WTC11 (cell line): ENCODE results near the gene GID8. TPM values are rescaled to one million over a fixed set of nuclear protein-coding genes. Genes with fewer than 3 reads are reported as not detected.

Source experiments
- ATAC-seq: fragments of 200-7000 bp; cut with Tn5 transposase; 2 replicates; pipeline ENCODE4 v1.10.0; 2021; ENCODE audit warnings: mild to moderate bottlenecking, moderate library complexity
- CTCF ChIA-PET: fragments of 300-600 bp; sonication (Branson Sonifier 250); formaldehyde crosslinking; loops from one replicate; lab custom pipeline; 2021; ENCODE audit warnings: antibody characterized with exemption; lab: Charles Lee
- POLR2A ChIA-PET: fragments of 350-600 bp; sonication (Branson Sonifier 250); formaldehyde crosslinking; loops from one replicate; lab custom pipeline; 2021; ENCODE audit warnings: antibody characterized with exemption; lab: Charles Lee
- DNase-seq: peaks from one replicate; pipeline ENCODE4 v3.0.0; 2021; ENCODE audit warnings: low spot score
- H3K27ac Mint-ChIP-seq: 2 replicates; pipeline ENCODE4 v1.8.0; 2021; ENCODE audit warnings: mixed read lengths
- H3K27me3 Mint-ChIP-seq: 2 replicates; pipeline ENCODE4 v1.8.0; 2021; ENCODE audit warnings: low read depth, mild to moderate bottlenecking, moderate library complexity, mixed read lengths
- H3K36me3 Mint-ChIP-seq: 2 replicates; pipeline ENCODE4 v1.8.0; 2021; ENCODE audit warnings: mixed read lengths
- H3K4me1 Mint-ChIP-seq: 2 replicates; pipeline ENCODE4 v1.8.0; 2022; ENCODE audit warnings: mixed read lengths
- H3K4me3 Mint-ChIP-seq: 2 replicates; pipeline ENCODE4 v1.8.0; 2021; ENCODE audit warnings: mild to moderate bottlenecking, moderate library complexity, mixed read lengths
- H3K9me3 Mint-ChIP-seq: 2 replicates; pipeline ENCODE4 v1.8.0; 2021; ENCODE audit warnings: mixed read lengths
- CTCF ChIP-seq: fragments of 200-600 bp; IDR thresholded peaks from 2 replicates; pipeline ENCODE4 v1.8.0; 2022; ENCODE audit warnings: antibody characterized with exemption
- FOXK1 ChIP-seq: sonication (generic); formaldehyde crosslinking; IDR thresholded peaks from 2 replicates; pipeline ENCODE4 v1.8.0; 2022; ENCODE audit warnings: mild to moderate bottlenecking, moderate library complexity, missing genetic modification reagents
- FOXP1 ChIP-seq: sonication (generic); formaldehyde crosslinking; IDR thresholded peaks from 2 replicates; pipeline ENCODE4 v1.8.0; 2022; ENCODE audit warnings: missing genetic modification reagents, mild to moderate bottlenecking, moderate library complexity, borderline replicate concordance
- FOXP4 ChIP-seq: sonication (generic); formaldehyde crosslinking; IDR thresholded peaks from 2 replicates; pipeline ENCODE4 v1.8.0; 2022; ENCODE audit warnings: mild to moderate bottlenecking, missing genetic modification reagents
- GABPB1 ChIP-seq: sonication (generic); formaldehyde crosslinking; IDR thresholded peaks from 2 replicates; pipeline ENCODE4 v1.8.1; 2023; ENCODE audit warnings: mild to moderate bottlenecking, missing genetic modification reagents
- JAZF1 ChIP-seq: fragments of 250-450 bp; sonication (Bioruptor Pico); IDR thresholded peaks from 2 replicates; pipeline ENCODE4 v1.9.0; 2021; ENCODE audit warnings: moderate library complexity, mild to moderate bottlenecking, inconsistent platforms
- MAX ChIP-seq: sonication (generic); formaldehyde crosslinking; IDR thresholded peaks from 2 replicates; pipeline ENCODE4 v1.8.0; 2022; ENCODE audit warnings: mild to moderate bottlenecking, missing genetic modification reagents
- PRDM15 ChIP-seq: sonication (generic); formaldehyde crosslinking; IDR thresholded peaks from 2 replicates; pipeline ENCODE4 v1.8.0; 2022; ENCODE audit warnings: missing genetic modification reagents
- TEAD1 ChIP-seq: sonication (generic); formaldehyde crosslinking; IDR thresholded peaks from 2 replicates; pipeline ENCODE4 v1.8.0; 2022; ENCODE audit warnings: mild to moderate bottlenecking, missing genetic modification reagents
- ZBTB43 ChIP-seq: sonication (generic); formaldehyde crosslinking; IDR thresholded peaks from 2 replicates; pipeline ENCODE4 v1.8.1; 2023; ENCODE audit warnings: mild to moderate bottlenecking, missing genetic modification reagents
- ZNF138 ChIP-seq: sonication (generic); formaldehyde crosslinking; conservative IDR thresholded peaks from 2 replicates; pipeline ENCODE4 v1.8.1; 2022; ENCODE audit warnings: mild to moderate bottlenecking, moderate library complexity, missing genetic modification reagents
- ZNF232 ChIP-seq: sonication (generic); formaldehyde crosslinking; IDR thresholded peaks from 2 replicates; pipeline ENCODE4 v1.8.0; 2022; ENCODE audit warnings: mild to moderate bottlenecking, missing genetic modification reagents
- ZNF281 ChIP-seq: sonication (generic); formaldehyde crosslinking; IDR thresholded peaks from 2 replicates; pipeline ENCODE4 v1.8.0; 2023; ENCODE audit warnings: mild to moderate bottlenecking, missing genetic modification reagents
- total RNA-seq: library from RNA; stranded (reverse); gene quantifications from 3 replicates; pipeline ENCODE4 v1.2.3, GENCODE V29; 2021

GID8 gene
- total RNA-seq, 1 experiment from 2014 or later, result 70.2 TPM

GRCh38 chr20:62971950-62972844 is 34.2 kb downstream of the GID8 start:
- ChIA-PET CTCF (interaction anchor here (0.5 to 1.8 kb wide), 40 partner anchors 8 to 409 kb away, joined by 3 to 24 read pairs (median 4); partner anchors contain the start of gene GID8), POLR2A (interaction anchor here (0.8 kb wide), 1 partner anchor 39 kb away, joined by 3 read pairs; no protein-coding TSS in a partner anchor)
- H3K4me1 Mint-ChIP-seq, result peaks cover 30% of the 10 kb centered on the region
- no peaks in the 10 kb centered on the region for H3K9me3 Mint-ChIP-seq
- DNase-seq (peak; percentile 94), ATAC-seq (peak; percentile 87)
- peak; percentile 64; the same call in 1 of the 2 replicates for TF ChIP-seq MAX
- TF ChIP-seq FOXP4, result no peak
- TF ChIP-seq FOXP1 (CRISPR knock-in tag), result peak; percentile 26; the same call in 1 of the 2 replicates
- peak; percentile 57; the same call in 1 of the 2 replicates for TF ChIP-seq ZNF232 (CRISPR knock-in tag)
- peak; percentile 48; the same call in 1 of the 2 replicates for TF ChIP-seq GABPB1 (CRISPR knock-in tag)
- no peak for TF ChIP-seq ZNF138 (CRISPR knock-in tag)
- TF ChIP-seq JAZF1 (CRISPR knock-in tag), result no peak
- peak; percentile 66 for TF ChIP-seq CTCF
- TF ChIP-seq PRDM15 (CRISPR knock-in tag), result no peak
- 0 out of 2 replicates have a peak, but pooled peaks have one; percentile 53 for TF ChIP-seq ZNF281
- peak; percentile 45; the same call in 1 of the 2 replicates for TF ChIP-seq TEAD1 (CRISPR knock-in tag)
- 0 out of 2 replicates have a peak, but pooled peaks have one; percentile 27 for TF ChIP-seq FOXK1
- TF ChIP-seq ZBTB43 (CRISPR knock-in tag), result peak; percentile 98
- H3K4me3 Mint-ChIP-seq, result peak overlapping the region; percentile 60
- no peak overlapping the region for H3K27ac Mint-ChIP-seq
- no peaks in the 10 kb centered on the region for H3K36me3 Mint-ChIP-seq
- H3K27me3 Mint-ChIP-seq, result peaks cover 49% of the 10 kb centered on the region
